LNCaP clone FGC (cell line): ENCODE measurements around the gene HTT.

ENCODE experiments used
- DNase-seq: peaks from one replicate; pipeline ENCODE4 v3.0.0-alpha.2; 2011; ENCODE audit warnings: low read depth
- H3K4me3 ChIP-seq: 2 replicates; pipeline ENCODE4 v1.5.1; 2011; ENCODE audit warnings: mild to moderate bottlenecking, low read depth, low read length, control low read depth
- TF ChIP-seq, protein P1 (sequence below): IDR thresholded peaks from 2 replicates; pipeline ENCODE4 v1.5.1; 2012; ENCODE audit warnings: mild to moderate bottlenecking; ENCODE audit not compliant: control insufficient read depth, insufficient read depth; ENCODE audit errors: extremely low read depth

Gene HTT

GRCh38 chr4:3219761-3220475, 145.4 kb downstream of the HTT start:
- no peak for DNase-seq
- no peak overlapping the region for H3K4me3 ChIP-seq
- TF ChIP-seq, protein P1, sequence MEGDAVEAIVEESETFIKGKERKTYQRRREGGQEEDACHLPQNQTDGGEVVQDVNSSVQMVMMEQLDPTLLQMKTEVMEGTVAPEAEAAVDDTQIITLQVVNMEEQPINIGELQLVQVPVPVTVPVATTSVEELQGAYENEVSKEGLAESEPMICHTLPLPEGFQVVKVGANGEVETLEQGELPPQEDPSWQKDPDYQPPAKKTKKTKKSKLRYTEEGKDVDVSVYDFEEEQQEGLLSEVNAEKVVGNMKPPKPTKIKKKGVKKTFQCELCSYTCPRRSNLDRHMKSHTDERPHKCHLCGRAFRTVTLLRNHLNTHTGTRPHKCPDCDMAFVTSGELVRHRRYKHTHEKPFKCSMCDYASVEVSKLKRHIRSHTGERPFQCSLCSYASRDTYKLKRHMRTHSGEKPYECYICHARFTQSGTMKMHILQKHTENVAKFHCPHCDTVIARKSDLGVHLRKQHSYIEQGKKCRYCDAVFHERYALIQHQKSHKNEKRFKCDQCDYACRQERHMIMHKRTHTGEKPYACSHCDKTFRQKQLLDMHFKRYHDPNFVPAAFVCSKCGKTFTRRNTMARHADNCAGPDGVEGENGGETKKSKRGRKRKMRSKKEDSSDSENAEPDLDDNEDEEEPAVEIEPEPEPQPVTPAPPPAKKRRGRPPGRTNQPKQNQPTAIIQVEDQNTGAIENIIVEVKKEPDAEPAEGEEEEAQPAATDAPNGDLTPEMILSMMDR: no peak

GRCh38 chr4:3220476-3221183, 146.1 kb downstream of the HTT start:
- TF ChIP-seq, protein P1: no peak

DNA sequence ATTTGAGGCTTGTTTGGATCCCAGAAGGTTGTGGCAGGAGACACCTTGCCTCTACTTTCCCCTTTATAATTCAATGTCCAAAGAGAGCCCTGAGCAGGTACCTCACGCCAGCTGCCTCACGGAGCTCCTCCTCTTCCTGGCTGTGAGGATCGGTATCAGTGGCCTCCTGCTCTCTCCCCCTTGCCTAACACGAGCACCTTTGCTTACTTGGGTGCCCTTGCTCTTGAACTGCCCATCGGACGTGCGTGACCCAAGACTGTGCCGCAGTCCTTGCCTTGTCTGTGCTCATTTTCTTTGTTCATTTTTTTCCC, 146.7 kb downstream of the HTT start:
- DNase-seq: no peak
- no peak overlapping the region for H3K4me3 ChIP-seq
- TF ChIP-seq, protein P1: no peak

More at GRCh38 chr4:3220476-3221183, 146.1 kb downstream of the HTT start:
- no peak overlapping the region for H3K4me3 ChIP-seq
- DNase-seq: no peak

- TF ChIP-seq, protein P1: no peak
- DNase-seq: no peak
- H3K4me3 ChIP-seq: no peak overlapping the region
Measured at GRCh38 chr4:3221996-3222395, 147.5 kb downstream of the HTT start.

DNA sequence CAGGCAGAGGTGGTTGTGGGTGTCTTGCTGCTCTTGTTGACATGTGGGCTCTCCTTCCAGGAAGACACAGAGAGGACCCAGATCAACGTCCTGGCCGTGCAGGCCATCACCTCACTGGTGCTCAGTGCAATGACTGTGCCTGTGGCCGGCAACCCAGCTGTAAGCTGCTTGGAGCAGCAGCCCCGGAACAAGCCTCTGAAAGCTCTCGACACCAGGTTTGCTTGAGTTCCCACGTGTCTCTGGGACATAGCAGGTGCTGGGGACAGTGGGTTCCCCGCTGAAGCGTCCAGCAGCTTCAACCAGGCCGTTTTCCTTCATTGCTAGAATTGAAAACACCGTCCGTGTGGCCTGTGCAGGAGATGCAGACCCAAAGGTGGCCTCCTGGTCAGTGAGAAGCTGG, 148.9 kb downstream of the HTT start:
- TF ChIP-seq, protein P1: no peak
- DNase-seq: no peak
- H3K4me3 ChIP-seq: no peak overlapping the region

DNA sequence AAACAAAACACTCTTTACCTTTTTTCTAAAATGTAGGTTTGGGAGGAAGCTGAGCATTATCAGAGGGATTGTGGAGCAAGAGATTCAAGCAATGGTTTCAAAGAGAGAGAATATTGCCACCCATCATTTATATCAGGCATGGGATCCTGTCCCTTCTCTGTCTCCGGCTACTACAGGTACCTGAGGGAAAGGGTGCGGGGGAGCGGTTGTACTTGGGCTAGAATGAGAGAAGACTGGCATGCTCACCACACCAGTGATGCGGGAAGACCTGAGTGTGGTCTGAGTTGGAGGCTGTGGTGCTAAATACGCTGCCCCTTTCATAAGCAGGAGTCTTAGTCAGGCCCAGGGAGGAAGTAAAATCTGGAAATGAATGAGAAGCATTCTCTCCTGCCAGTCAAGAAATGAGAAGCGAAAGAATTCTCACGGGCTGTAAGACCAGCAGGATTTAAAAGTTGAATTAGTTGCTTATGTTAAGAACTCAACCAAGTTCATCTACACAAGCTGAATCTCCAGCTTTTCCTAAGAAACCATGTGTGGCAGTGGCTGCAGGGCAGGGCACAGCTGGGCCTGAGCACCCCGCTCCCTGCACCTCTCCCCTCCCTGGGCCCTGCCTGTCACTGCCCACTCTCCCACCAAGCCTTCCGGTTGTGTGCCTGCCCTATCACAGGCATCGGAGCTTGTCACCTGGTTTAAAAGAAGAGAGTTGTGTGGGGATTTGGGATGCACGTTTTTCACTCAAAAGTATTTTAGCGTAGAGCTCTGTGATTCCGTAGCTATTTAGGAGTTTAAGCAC, 149.7 kb downstream of the HTT start:
- no peak for DNase-seq
- TF ChIP-seq, protein P1: no peak
- no peak overlapping the region for H3K4me3 ChIP-seq
